A549 (cell line): ENCODE results near the gene WBP2. TPM values are rescaled to one million over a fixed set of nuclear protein-coding genes. Genes with fewer than 3 reads are reported as not detected.

ENCODE experiments used
- ATAC-seq, 2 experiments: fragments of 200-7000 bp in 1 of 2; fragments of >200 bp in 1 of 2; cut with Nextera tagmentation in 1 of 2; cut with Tn5 transposase in 1 of 2; 3 replicates each; pipeline versions ENCODE4 v1.8.0 to v1.9.1; 2018 to 2020; ENCODE audit warnings: mild to moderate bottlenecking in 1 of 2, moderate library complexity in 1 of 2
- CTCF ChIA-PET: fragments of 300-600 bp; sonication (Branson Sonifier 250); formaldehyde crosslinking; extraction: SDS; loops from one replicate; lab custom pipeline; 2021; ENCODE audit warnings: antibody characterized with exemption, inconsistent platforms; lab: Yijun Ruan, JAX
- POLR2A ChIA-PET: fragments of 350-600 bp; formaldehyde crosslinking; extraction: SDS; loops from one replicate; lab custom pipeline; 2021; ENCODE audit warnings: antibody characterized with exemption, inconsistent platforms; lab: Yijun Ruan, JAX
- DNase-seq, 2 experiments: peaks; one replicate each; pipeline versions ENCODE4 v3.0.0 to v3.0.0-alpha.2; 2011 to 2016; ENCODE audit warnings: low read depth in 1 of 2, low spot score in 1 of 2
- FAIRE-seq: peaks from 2 replicates; lab custom pipeline; 2011; peaks lifted over from hg19 to GRCh38; lab: Jason Lieb, UNC
- H3K27ac ChIP-seq, 2 experiments: fragments of >200 bp; sonication (Bioruptor Twin); formaldehyde crosslinking; 3 replicates each; pipeline ENCODE4 v1.5.1; 2016 to 2017
- H3K4me1 ChIP-seq: fragments of >200 bp; sonication (Bioruptor Twin); formaldehyde crosslinking; 3 replicates; pipeline ENCODE4 v1.6.1; 2016
- H3K4me2 ChIP-seq: fragments of >200 bp; sonication (Bioruptor Twin); formaldehyde crosslinking; 3 replicates; pipeline ENCODE4 v1.6.1; 2016
- H3K4me3 ChIP-seq: fragments of >200 bp; sonication (Bioruptor Twin); formaldehyde crosslinking; 3 replicates; pipeline ENCODE4 v1.5.1; 2016
- H3K9me3 ChIP-seq: fragments of >200 bp; sonication (Bioruptor Twin); formaldehyde crosslinking; 3 replicates; pipeline ENCODE4 v1.6.1; 2016
- BCL3 ChIP-seq: fragments of >200 bp; sonication (Bioruptor Twin); formaldehyde crosslinking; IDR thresholded peaks from 3 replicates; pipeline ENCODE4 v1.6.1; 2016
- BHLHE40 ChIP-seq: IDR thresholded peaks from 2 replicates; pipeline ENCODE4 v1.6.1; 2012; ENCODE audit warnings: low read depth, low read length, inconsistent platforms
- CBX2 ChIP-seq: fragments of 200-600 bp; sonication (generic); IDR thresholded peaks from 2 replicates; pipeline ENCODE4 v1.6.1; 2016; ENCODE audit warnings: low read depth, mild to moderate bottlenecking, borderline replicate concordance
- CBX8 ChIP-seq: fragments of 200-600 bp; sonication (generic); IDR thresholded peaks from 2 replicates; pipeline ENCODE4 v1.6.1; 2016
- E2F6 ChIP-seq: IDR thresholded peaks from 2 replicates; pipeline ENCODE4 v1.6.1; 2012; ENCODE audit warnings: low read depth, borderline replicate concordance
- EHF ChIP-seq: fragments of 250-450 bp; sonication (Bioruptor Pico); IDR thresholded peaks from 2 replicates; pipeline ENCODE4 v1.5.0; 2020; ENCODE audit warnings: mild to moderate bottlenecking
- ESRRA ChIP-seq: fragments of 150-350 bp; IDR thresholded peaks from 2 replicates; pipeline ENCODE4 v1.6.1; 2014; ENCODE audit warnings: mild to moderate bottlenecking, low read length, borderline replicate concordance
- FOSB ChIP-seq: fragments of 250-450 bp; sonication (Bioruptor Pico); IDR thresholded peaks from 2 replicates; pipeline ENCODE4 v1.5.0; 2020; ENCODE audit warnings: mild to moderate bottlenecking, moderate library complexity
- HDAC2 ChIP-seq: fragments of 200-600 bp; sonication (generic); IDR thresholded peaks from 2 replicates; pipeline ENCODE4 v1.6.1; 2016
- HOXB5 ChIP-seq: fragments of 250-450 bp; sonication (Bioruptor Pico); IDR thresholded peaks from 2 replicates; pipeline ENCODE4 v1.5.0; 2020; ENCODE audit warnings: mild to moderate bottlenecking, moderate library complexity
- JUN ChIP-seq, 2 experiments: fragments of >200 bp; sonication (Bioruptor Twin); formaldehyde crosslinking; IDR thresholded peaks; 2 replicates in 1 of 2; 3 replicates in 1 of 2; pipeline ENCODE4 v1.6.1; 2016 to 2017
- JUNB ChIP-seq: fragments of >200 bp; sonication (Bioruptor Twin); formaldehyde crosslinking; IDR thresholded peaks from 2 replicates; pipeline ENCODE4 v1.6.1; 2016
- KDM1A ChIP-seq: fragments of 200-600 bp; sonication (generic); IDR thresholded peaks from 2 replicates; pipeline ENCODE4 v1.6.1; 2016; ENCODE audit warnings: low read depth, mild to moderate bottlenecking
- KDM5A ChIP-seq: fragments of 200-600 bp; sonication (generic); IDR thresholded peaks from 2 replicates; pipeline ENCODE4 v1.6.1; 2016; ENCODE audit warnings: antibody characterized with exemption, mild to moderate bottlenecking
- NR3C1 ChIP-seq: fragments of >200 bp; sonication (Bioruptor Twin); formaldehyde crosslinking; IDR thresholded peaks from 3 replicates; pipeline ENCODE4 v1.6.1; 2017
- PBX3 ChIP-seq: IDR thresholded peaks from 2 replicates; pipeline ENCODE4 v1.6.1; 2012
- PHF8 ChIP-seq: fragments of 200-600 bp; sonication (generic); IDR thresholded peaks from 2 replicates; pipeline ENCODE4 v1.6.1; 2016; ENCODE audit warnings: low read depth, mild to moderate bottlenecking, antibody characterized with exemption, moderate library complexity, borderline replicate concordance
- POLR2AphosphoS2 ChIP-seq: conservative IDR thresholded peaks from 2 replicates; pipeline ENCODE4 v1.6.1; 2012; ENCODE audit warnings: low read length, improper control_type of control experiment, inconsistent platforms
- RAD21 ChIP-seq, 2 experiments: fragments of >200 bp in 1 of 2; sonication (Bioruptor Twin) in 1 of 2; formaldehyde crosslinking in 1 of 2; IDR thresholded peaks in 1 of 2; conservative IDR thresholded peaks in 1 of 2; 2 replicates in 1 of 2; 3 replicates in 1 of 2; pipeline ENCODE4 v1.6.1; 2012 to 2018; ENCODE audit warnings: inconsistent platforms in 1 of 2
- SMC3 ChIP-seq: fragments of >200 bp; sonication (Bioruptor Twin); formaldehyde crosslinking; IDR thresholded peaks from 3 replicates; pipeline ENCODE4 v1.6.1; 2018; ENCODE audit warnings: inconsistent platforms
- TP53 ChIP-seq: fragments of 250-450 bp; sonication (Bioruptor Pico); IDR thresholded peaks from 2 replicates; pipeline ENCODE4 v1.5.0; 2021; ENCODE audit warnings: mild to moderate bottlenecking, moderate library complexity
- USF2 ChIP-seq: fragments of 450-650 bp; IDR thresholded peaks from 2 replicates; pipeline ENCODE4 v1.6.1; 2014; ENCODE audit warnings: antibody characterized with exemption
- ZFP36 ChIP-seq: fragments of 450-650 bp; IDR thresholded peaks from 2 replicates; pipeline ENCODE4 v1.6.1; 2014; ENCODE audit warnings: borderline replicate concordance; ENCODE audit not compliant: partially characterized antibody
- WGBS: methylation state at CpG from one replicate; pipeline ENCODE4 v1.1.6; 2017; ENCODE audit errors: missing lambda C conversion rate; 5-methylcytosine and 5-hydroxymethylcytosine counted together
- polyA plus RNA-seq, 4 experiments: library from polyadenylated mRNA; depleted of rRNA in 3 of 4; stranded (reverse); fragments of >200 nt; fragmentation: RNase III in 1 of 4; extraction: RNeasy Plus Mini Kit Qiagen cat#74134 plus additional on column Dnase treatment in 1 of 4; gene quantifications; 2 replicates in 3 of 4; 3 replicates in 1 of 4; pipeline ENCODE4 v1.2.3, GENCODE V29; 2011 to 2017

WBP2 gene
- polyA plus RNA-seq, 2 of the 4 experiments (the other 2 are of a cell fraction), result 39.7 to 131 TPM

- no peaks in the 10 kb centered on the region for H3K9me3 ChIP-seq
- DNase-seq, result no peak
- peaks cover 5% of the 10 kb centered on the region; the same call in 1 of the 3 replicates for H3K4me1 ChIP-seq
- ChIA-PET CTCF (interaction anchor here (1.2 to 37.0 kb wide), 6 partner anchors 6 to 156 kb away, joined by 3 to 691 read pairs (median 4); partner anchors contain the start of genes UNC13D and WBP2), POLR2A (interaction anchor here (1.7 kb wide), 1 partner anchor 56 kb away, joined by 5 read pairs; a partner anchor contains a TSS)
- no peak for TF ChIP-seq CBX2
- TF ChIP-seq PHF8, result no peak
- no peak for TF ChIP-seq ESRRA
- H3K4me2 ChIP-seq, result no peak overlapping the region
- H3K27ac ChIP-seq, result no peak overlapping the region
- no peak for ATAC-seq
- WGBS, result 81% methylated on average over 8 of the region's 9 CpGs
- H3K4me3 ChIP-seq, result no peak overlapping the region
- no peak for FAIRE-seq
These were observed 19.5 kb downstream of the WBP2 start for GRCh38 chr17:75835654-75835987.

- FAIRE-seq, result no peak
- no peak for ATAC-seq
- 89% methylated on average over 19 of the region's 24 CpGs for whole genome bisulfite sequencing
- Histone ChIP-seq H3K4me2 (no peak overlapping the region), H3K4me3 (no peak overlapping the region), H3K27ac (no peak overlapping the region), H3K4me1 (peaks cover 5% of the 10 kb centered on the region; the same call in 1 of the 3 replicates), H3K9me3 (no peaks in the 10 kb centered on the region)
- DNase-seq, result no peak
- TF ChIP-seq KDM1A (no peak), PBX3 (no peak), HDAC2 (no peak), E2F6 (no peak), HOXB5 (CRISPR knock-in tag) (no peak), BHLHE40 (no peak), JUN (IDR thresholded peaks at IDR 0.05) (no peak), FOSB (no peak), RAD21 (conservative IDR thresholded peaks at IDR 0.05 in 1 of 2, IDR thresholded peaks at IDR 0.05 in 1 of 2) (no peak), CBX8 (no peak), SMC3 (no peak), NR3C1 (no peak), JUNB (no peak), POLR2AphosphoS2 (no peak), KDM5A (no peak), ZFP36 (no peak), USF2 (no peak), EHF (CRISPR knock-in tag) (no peak), BCL3 (no peak), TP53 (no peak)
- POLR2A ChIA-PET, result interaction anchor here (1.7 kb wide), 1 partner anchor 55 kb away, joined by 5 read pairs; a partner anchor contains a TSS
- CTCF ChIA-PET, result interaction anchor here (0.6 to 37.0 kb wide), 8 partner anchors 6 to 155 kb away, joined by 3 to 691 read pairs (median 4); partner anchors contain the start of genes TRIM47, UNC13D and WBP2
These were observed 20.0 kb downstream of the WBP2 start for GRCh38 chr17:75834928-75835653.
